HCT116 (cell line): ENCODE results near the gene SLC44A2.

Experiments
- ELF1 ChIP-seq: IDR thresholded peaks from 2 replicates; pipeline ENCODE4 v1.6.1; 2012; ENCODE audit warnings: low read depth, borderline replicate concordance
- EZH2 ChIP-seq: fragments of 200-600 bp; sonication (generic); IDR thresholded peaks from 2 replicates; pipeline ENCODE4 v1.6.1; 2017; ENCODE audit warnings: antibody characterized with exemption, mixed run types
- FOSL1 ChIP-seq: IDR thresholded peaks from 2 replicates; pipeline ENCODE4 v1.6.1; 2012; ENCODE audit warnings: low read depth
- POLR2A ChIP-seq: IDR thresholded peaks from 2 replicates; pipeline ENCODE4 v1.7.0; 2011; ENCODE audit warnings: borderline replicate concordance; ENCODE audit not compliant: insufficient read depth, insufficient read length; ENCODE audit errors: extremely low read depth
- RAD21 ChIP-seq: IDR thresholded peaks from 2 replicates; pipeline ENCODE4 v1.6.1; 2012; ENCODE audit warnings: low read depth, mild to moderate bottlenecking
- TCF7L2 ChIP-seq: IDR thresholded peaks from 2 replicates; pipeline ENCODE4 v1.7.0; 2011; ENCODE audit warnings: borderline replicate concordance, inconsistent platforms; ENCODE audit not compliant: insufficient read depth, insufficient read length; ENCODE audit errors: extremely low read depth
- YY1 ChIP-seq: IDR thresholded peaks from 2 replicates; pipeline ENCODE4 v1.6.1; 2011; ENCODE audit warnings: low read length, low read depth, moderate library complexity, mild to moderate bottlenecking; ENCODE audit not compliant: insufficient replicate concordance; ENCODE audit errors: extremely low read depth
- TF ChIP-seq, protein P1 (sequence below), 3 experiments: fragments of 200-600 bp in 1 of 3; sonication (generic) in 1 of 3; IDR thresholded peaks in 2 of 3; conservative IDR thresholded peaks in 1 of 3; 2 replicates each; pipeline ENCODE4 v1.5.1; 2012 to 2017; ENCODE audit warnings: low read depth in 2 of 3, low read length in 2 of 3, antibody characterized with exemption in 1 of 3, borderline replicate concordance in 1 of 3, control low read depth in 1 of 3, mild to moderate bottlenecking in 1 of 3, mixed read lengths in 1 of 3, mixed run types in 1 of 3, moderate library complexity in 1 of 3; ENCODE audit not compliant: insufficient read depth in 1 of 3
- TF ChIP-seq, protein P2 (sequence below): IDR thresholded peaks from 2 replicates; pipeline ENCODE4 v1.6.1; 2012

DNA sequence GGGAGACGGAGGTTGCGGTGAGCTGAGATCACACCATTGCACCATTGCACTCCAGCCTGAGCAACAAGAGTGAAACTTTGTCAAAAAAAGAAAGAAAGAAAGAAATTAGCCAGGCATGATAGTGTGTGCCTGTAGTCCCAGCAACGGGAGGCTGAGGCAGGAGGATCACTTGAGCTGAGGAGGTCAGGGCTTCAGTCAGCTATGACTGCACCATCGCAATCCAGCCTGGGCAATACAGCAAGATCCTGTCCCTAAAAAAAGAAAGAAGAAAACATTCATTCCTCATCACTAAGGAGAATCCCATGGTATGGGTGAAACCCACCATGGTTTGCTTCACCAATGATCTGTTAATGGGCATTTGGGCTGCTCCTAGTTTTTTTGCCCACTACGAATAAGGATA, 25.2 kb upstream of the SLC44A2 start:
- TF ChIP-seq YY1 (no peak), RAD21 (no peak), POLR2A (no peak), TCF7L2 (no peak), FOSL1 (no peak), ELF1 (no peak), EZH2 (no peak)
- TF ChIP-seq, protein P1, sequence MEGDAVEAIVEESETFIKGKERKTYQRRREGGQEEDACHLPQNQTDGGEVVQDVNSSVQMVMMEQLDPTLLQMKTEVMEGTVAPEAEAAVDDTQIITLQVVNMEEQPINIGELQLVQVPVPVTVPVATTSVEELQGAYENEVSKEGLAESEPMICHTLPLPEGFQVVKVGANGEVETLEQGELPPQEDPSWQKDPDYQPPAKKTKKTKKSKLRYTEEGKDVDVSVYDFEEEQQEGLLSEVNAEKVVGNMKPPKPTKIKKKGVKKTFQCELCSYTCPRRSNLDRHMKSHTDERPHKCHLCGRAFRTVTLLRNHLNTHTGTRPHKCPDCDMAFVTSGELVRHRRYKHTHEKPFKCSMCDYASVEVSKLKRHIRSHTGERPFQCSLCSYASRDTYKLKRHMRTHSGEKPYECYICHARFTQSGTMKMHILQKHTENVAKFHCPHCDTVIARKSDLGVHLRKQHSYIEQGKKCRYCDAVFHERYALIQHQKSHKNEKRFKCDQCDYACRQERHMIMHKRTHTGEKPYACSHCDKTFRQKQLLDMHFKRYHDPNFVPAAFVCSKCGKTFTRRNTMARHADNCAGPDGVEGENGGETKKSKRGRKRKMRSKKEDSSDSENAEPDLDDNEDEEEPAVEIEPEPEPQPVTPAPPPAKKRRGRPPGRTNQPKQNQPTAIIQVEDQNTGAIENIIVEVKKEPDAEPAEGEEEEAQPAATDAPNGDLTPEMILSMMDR (IDR thresholded peaks at IDR 0.05 in 2 of 3, conservative IDR thresholded peaks at IDR 0.05 in 1 of 3; ENCODE audit: borderline replicate concordance in 1 of 3, insufficient read depth in 1 of 3, low read depth in 2 of 3, low read length in 2 of 3): no peak
- TF ChIP-seq, protein P2, sequence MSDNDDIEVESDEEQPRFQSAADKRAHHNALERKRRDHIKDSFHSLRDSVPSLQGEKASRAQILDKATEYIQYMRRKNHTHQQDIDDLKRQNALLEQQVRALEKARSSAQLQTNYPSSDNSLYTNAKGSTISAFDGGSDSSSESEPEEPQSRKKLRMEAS: no peak
